Measurements from ENCODE around the gene ZNF880.
A peak's percentile ranks its signal among the peaks of the same experiment; 100 is the strongest.

The ZNF880 gene

GRCh38 chr19:52370341-52370710, 603 bp downstream of the ZNF880 start:
- H3K36me3 ChIP-seq = no peaks in the 10 kb centered on the region
- H3K4me1 ChIP-seq (ENCODE audit: control insufficient read depth in 1 of 2, insufficient read depth in 1 of 2, low read depth in 1 of 2, low read length in 1 of 2) = peaks cover 4 to 11% of the 10 kb centered on the region in 2 experiments
- H3K27me3 ChIP-seq = no peaks in the 10 kb centered on the region
- peaks cover 28% of the 10 kb centered on the region for H3K9me3 ChIP-seq
- no peak overlapping the region for H3K27ac ChIP-seq
- no peak for TF ChIP-seq CTCF (IDR thresholded peaks at IDR 0.05)
- peak overlapping the region; percentile 66 to 81 for H3K4me3 ChIP-seq (ENCODE audit: low read depth in 1 of 2, low read length in 1 of 2)

GRCh38 chr19:52391135-52391534, 21.4 kb downstream of the ZNF880 start:
- peaks cover 19% of the 10 kb centered on the region for H3K9me3 ChIP-seq
- TF ChIP-seq CTCF (IDR thresholded peaks at IDR 0.05) = no peak
- no peaks in the 10 kb centered on the region for H3K4me1 ChIP-seq (ENCODE audit: control insufficient read depth in 1 of 2, insufficient read depth in 1 of 2, low read depth in 1 of 2, low read length in 1 of 2)

GRCh38 chr19:52397310-52398080, 27.8 kb downstream of the ZNF880 start, which contains the start of gene ZNF528:
ZNF528 (plus strand) TSS chr19:52397849; CDS start chr19:52402014, 4,165 bp downstream.
- Histone ChIP-seq H3K27me3 (no peaks in the 10 kb centered on the region), H3K27ac (peak within 1 kb of the TSS; percentile 56), H3K4me3 (ENCODE audit: low read depth in 1 of 2, low read length in 1 of 2) (peak within 1 kb of the TSS; percentile 64 to 76), H3K36me3 (no peaks in the 10 kb centered on the region), H3K4me1 (ENCODE audit: control insufficient read depth in 1 of 2, insufficient read depth in 1 of 2, low read depth in 1 of 2, low read length in 1 of 2) (peaks cover 9 to 12% of the 10 kb centered on the region in 2 experiments), H3K9me3 (peaks cover 16% of the 10 kb centered on the region)
- TF ChIP-seq CTCF (IDR thresholded peaks at IDR 0.05) = no peak

More at GRCh38 chr19:52391135-52391534, 21.4 kb downstream of the ZNF880 start:
- no peak overlapping the region for H3K27ac ChIP-seq
- no peak overlapping the region for H3K4me3 ChIP-seq (ENCODE audit: low read depth in 1 of 2, low read length in 1 of 2)
- H3K36me3 ChIP-seq = no peaks in the 10 kb centered on the region
- H3K27me3 ChIP-seq = no peaks in the 10 kb centered on the region

DNA sequence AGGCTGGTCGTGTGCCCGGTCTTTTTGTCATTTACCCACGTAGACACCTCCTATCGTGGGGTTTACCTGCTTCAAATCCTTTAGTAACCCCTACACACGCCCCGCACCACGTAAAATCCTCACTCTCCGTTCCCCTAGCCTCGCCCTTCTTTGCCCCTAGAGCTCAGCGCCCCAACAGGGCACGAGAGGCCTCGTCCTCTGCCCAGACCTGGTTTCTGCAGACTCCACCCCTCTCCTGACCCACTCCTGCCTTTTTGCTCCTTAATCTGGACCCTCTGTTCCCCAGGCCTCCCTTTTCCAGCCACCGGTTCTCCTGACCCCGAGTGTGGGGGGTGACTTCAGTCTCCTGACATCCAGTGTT, 28.3 kb downstream of the ZNF880 start:
- Histone ChIP-seq H3K36me3 (no peaks in the 10 kb centered on the region), H3K4me3 (ENCODE audit: low read depth in 1 of 2, low read length in 1 of 2) (peak overlapping the region; percentile 64 to 76), H3K4me1 (ENCODE audit: control insufficient read depth in 1 of 2, insufficient read depth in 1 of 2, low read depth in 1 of 2, low read length in 1 of 2) (peaks cover 9 to 12% of the 10 kb centered on the region in 2 experiments), H3K27ac (peak overlapping the region; percentile 56), H3K27me3 (no peaks in the 10 kb centered on the region), H3K9me3 (peaks cover 16% of the 10 kb centered on the region)
- TF ChIP-seq CTCF (IDR thresholded peaks at IDR 0.05) = no peak

DNA sequence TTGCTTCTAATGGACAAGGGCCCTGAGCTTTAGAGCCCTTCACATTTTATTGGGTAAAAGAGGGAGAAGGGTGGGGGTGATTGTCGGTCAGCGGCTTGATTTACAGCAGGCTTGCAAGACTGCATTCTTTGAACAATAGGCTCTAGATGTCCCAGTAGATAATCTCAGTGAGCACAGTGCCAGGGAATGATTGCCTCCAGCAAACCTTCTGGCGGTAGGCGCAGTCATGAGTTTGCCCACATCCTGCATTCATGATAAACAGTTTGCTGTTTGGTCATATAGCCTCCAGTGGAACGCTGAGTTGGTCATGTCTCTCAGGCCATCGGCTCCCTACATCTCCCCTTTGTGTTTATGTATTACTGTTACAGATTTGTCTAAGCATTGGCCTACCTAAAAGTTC, 40.6 kb downstream of the ZNF880 start:
- peaks cover 7% of the 10 kb centered on the region for H3K36me3 ChIP-seq
- TF ChIP-seq CTCF (IDR thresholded peaks at IDR 0.05) = no peak
- H3K27ac ChIP-seq = no peak overlapping the region
- H3K9me3 ChIP-seq = peaks cover 26% of the 10 kb centered on the region
- H3K4me1 ChIP-seq (ENCODE audit: control insufficient read depth in 1 of 2, insufficient read depth in 1 of 2, low read depth in 1 of 2, low read length in 1 of 2) = no peaks in the 10 kb centered on the region
- H3K4me3 ChIP-seq (ENCODE audit: low read depth in 1 of 2, low read length in 1 of 2) = no peak overlapping the region
- H3K27me3 ChIP-seq = no peaks in the 10 kb centered on the region
